ENCODE results near the gene ATG3. TPM values are rescaled to one million over a fixed set of nuclear protein-coding genes. Genes with fewer than 3 reads are reported as not detected.
"Not testable (repeated sequence)": the region's sequence is repeated elsewhere in the genome, so short reads cannot be mapped to it uniquely, and the experiment has no call there.

ATG3 gene
- total RNA-seq, 1 donor from 2014 or later = 49.5 TPM

GRCh38 chr3:112498914-112499711 is 62.6 kb downstream of the ATG3 start, which contains the start of gene BTLA:
Gene BTLA, minus strand, starts transcription at chr3:112499472. Its CDS starts 114 bp downstream, at chr3:112499358.
- DNase-seq (ENCODE audit: low spot score) = no peak

- no peak for DNase-seq (ENCODE audit: low spot score)
These were observed 63.7 kb downstream of the ATG3 start for GRCh38 chr3:112497897-112498548.

GRCh38 chr3:112496366-112497067 is 65.2 kb downstream of the ATG3 start:
- DNase-seq (ENCODE audit: low spot score) = no peak

DNA sequence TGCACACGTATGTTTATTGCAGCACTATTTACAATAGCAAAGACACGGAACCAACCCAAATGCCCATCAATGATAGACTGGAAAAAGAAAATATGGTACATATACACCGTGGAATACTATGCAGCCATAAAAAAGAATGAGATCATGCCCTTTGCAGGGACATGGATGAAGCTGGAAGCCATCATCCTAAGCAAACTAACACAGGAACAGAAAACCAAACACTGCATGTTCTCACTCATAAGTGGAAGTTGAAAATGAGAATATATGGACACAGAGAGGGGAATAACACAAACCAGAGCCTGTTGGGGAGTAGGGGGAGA is 67.4 kb downstream of the ATG3 start:
- DNase-seq (ENCODE audit: low spot score) = not testable (repeated sequence)

- DNase-seq (ENCODE audit: low spot score) = no peak
These were observed 69.6 kb downstream of the ATG3 start for GRCh38 chr3:112492124-112492523.

- DNase-seq (ENCODE audit: low spot score) = no peak
These were observed 70.4 kb downstream of the ATG3 start for GRCh38 chr3:112491373-112491772.

- DNase-seq (ENCODE audit: low spot score) = no peak
These were observed 71.9 kb downstream of the ATG3 start for GRCh38 chr3:112489674-112490479.

DNA sequence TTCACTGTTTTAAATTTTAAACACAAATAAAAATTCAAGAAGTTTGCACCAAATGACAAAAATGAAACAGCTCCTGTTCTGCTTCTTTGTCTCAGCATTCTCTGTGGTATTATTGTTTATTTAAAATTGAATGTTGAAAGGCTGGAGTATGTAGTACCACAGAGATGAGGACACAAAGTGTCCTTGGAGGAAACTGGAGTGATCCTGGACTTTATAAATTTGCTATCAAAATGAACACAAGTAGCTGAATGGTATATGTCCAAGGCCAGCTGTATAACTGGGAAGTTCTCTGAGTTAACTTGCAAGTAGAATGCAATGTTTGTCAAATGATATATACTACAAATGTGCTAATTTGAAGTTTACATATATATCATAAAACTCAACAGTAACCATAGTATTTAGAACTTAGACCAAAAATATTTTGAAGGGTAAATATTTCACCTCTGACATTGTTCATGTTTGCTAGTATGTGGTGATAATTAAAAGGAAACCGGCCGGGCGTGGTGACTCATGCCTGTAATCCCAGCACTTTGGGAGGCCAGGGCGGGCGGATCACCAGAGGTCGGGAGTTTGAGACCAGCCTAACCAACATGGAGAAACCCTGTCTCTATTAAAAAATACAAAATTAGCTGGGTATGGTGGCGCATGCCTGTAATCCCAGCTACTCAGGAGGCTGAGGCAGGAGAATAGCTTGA is 74.8 kb downstream of the ATG3 start:
- no peak for DNase-seq (ENCODE audit: low spot score)

GRCh38 chr3:112484352-112484751 is 77.4 kb downstream of the ATG3 start:
- DNase-seq (ENCODE audit: low spot score) = no peak

DNA sequence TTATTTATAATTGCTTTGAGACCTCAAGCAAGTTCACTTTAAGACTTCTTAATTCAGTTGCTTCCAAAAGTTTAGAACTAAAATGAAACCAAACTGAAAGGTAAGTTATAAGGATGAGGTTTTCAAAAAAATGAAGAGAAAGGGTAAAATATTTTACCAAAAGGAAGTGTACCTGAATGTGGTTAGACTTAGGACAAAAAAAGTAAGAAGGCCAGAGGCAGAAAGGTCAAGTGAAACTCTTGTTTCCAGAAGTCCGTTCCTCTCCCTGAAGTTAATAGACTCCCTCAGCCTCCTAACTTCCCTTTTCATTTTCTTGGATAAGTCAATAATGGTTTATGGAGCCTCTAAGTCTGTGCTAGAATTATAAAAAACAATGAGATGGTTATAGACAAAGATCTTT is 79.1 kb downstream of the ATG3 start:
- DNase-seq (ENCODE audit: low spot score) = no peak

Other genes starting within 250 kb of the ATG3 start
- gene CD200, start 228.8 kb downstream of the ATG3 start, total RNA-seq = 14.3 TPM
- gene BTLA, start 62.5 kb downstream of the ATG3 start, total RNA-seq = 0.91 TPM
- gene SLC35A5, start 83 bp upstream of the ATG3 start, total RNA-seq = 36.4 TPM
- gene CCDC80, start 79.2 kb upstream of the ATG3 start, total RNA-seq = 62.7 TPM